Limb (tissue), 2 donors: ENCODE results near the gene CDH11.

Experiments
- DNase-seq, 2 donors: peaks; one replicate each; pipeline ENCODE4 v3.0.0-alpha.2; 2016; ENCODE audit errors: extremely low spot score in 2 of 2

CDH11 gene

GRCh38 chr16:64916051-64916450 lies 205.8 kb downstream of the CDH11 start:
- no peak for DNase-seq

GRCh38 chr16:64910356-64910755 lies 211.5 kb downstream of the CDH11 start:
- DNase-seq, result peak; percentile 34 to 46

- no peak for DNase-seq
These were observed 214.0 kb downstream of the CDH11 start for GRCh38 chr16:64907844-64908243.

DNA sequence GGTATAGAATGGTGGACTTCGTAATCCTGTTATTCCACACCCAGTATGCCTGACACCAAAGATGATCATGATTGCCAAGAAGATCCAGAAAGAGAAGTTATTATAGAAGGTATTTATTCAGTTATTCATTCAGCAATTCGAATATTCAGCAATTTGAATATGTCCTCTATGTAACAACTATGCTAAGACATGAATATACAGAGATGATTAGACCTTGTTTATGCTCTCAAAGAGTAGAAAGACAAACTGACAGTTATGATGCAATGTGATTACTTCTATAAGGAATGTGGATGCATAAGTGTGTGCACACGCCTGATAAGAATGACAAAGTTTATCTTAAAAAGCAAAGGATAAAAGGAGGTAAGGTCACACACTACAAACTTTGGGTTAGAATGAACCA lies 218.1 kb downstream of the CDH11 start:
- no peak for DNase-seq

DNA sequence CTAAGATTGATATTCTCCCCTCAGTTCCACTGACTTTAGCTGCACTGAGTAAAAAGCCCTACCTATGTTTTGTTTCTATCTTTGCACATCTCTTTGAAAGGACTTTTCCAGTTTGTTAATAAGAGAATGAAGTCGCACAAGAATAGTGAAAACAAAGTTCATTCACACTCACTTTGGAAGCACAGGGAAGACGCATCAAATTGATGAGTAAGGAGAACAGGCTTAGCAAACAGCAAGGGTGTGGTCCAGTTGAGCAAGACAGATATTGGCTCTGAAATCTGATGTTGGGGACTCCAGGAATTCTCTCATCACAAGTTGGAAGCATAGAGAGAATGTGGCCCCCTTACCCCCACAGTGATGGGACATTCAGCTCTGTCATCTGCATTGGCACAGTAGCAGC lies 221.3 kb downstream of the CDH11 start:
- no peak for DNase-seq

DNA sequence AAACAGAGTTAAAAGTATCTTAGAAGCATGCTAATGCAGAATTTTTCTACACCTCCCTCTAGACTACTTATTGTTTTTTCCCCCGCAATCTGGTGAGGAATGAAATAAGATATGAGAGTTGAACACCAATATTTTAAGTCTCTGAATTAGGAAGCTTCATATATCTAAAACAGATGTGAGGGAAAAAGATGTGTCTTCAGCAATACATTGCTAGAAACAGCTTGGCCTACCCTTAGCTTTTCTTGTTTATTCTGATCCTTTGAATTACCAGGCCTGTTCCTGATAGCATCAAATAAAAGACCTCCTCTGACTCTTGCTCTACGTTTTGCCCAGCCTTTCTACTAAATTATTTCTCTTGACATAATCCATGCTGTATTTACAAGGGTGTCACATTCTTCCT lies 221.8 kb downstream of the CDH11 start:
- peak in 1 of 2 donors; percentile 31 for DNase-seq

GRCh38 chr16:64898159-64898558 lies 223.7 kb downstream of the CDH11 start:
- DNase-seq, result no peak
